Coronary artery (tissue), 2 donors: ENCODE measurements around the gene COL5A2.
A peak's percentile ranks its signal among the peaks of the same experiment; 100 is the strongest.

Experiments
- DNase-seq: peaks from one replicate; pipeline ENCODE4 v3.0.0-alpha.2; 2017; ENCODE audit warnings: low spot score
- H3K27ac ChIP-seq, 2 donors: fragments of 200-600 bp; sonication (generic); one replicate each; pipeline ENCODE4 v1.5.1; 2016 to 2019
- H3K4me3 ChIP-seq: fragments of 200-600 bp; sonication (generic); 2 replicates; pipeline ENCODE4 v1.5.1; 2016; ENCODE audit warnings: mild to moderate bottlenecking, moderate library complexity
- CTCF ChIP-seq: fragments of 200-600 bp; sonication (generic); IDR thresholded peaks from one replicate; pipeline ENCODE4 v1.5.1; 2019; ENCODE audit warnings: antibody characterized with exemption

Gene COL5A2

GRCh38 chr2:188983427-188984064 lies 196.0 kb downstream of the COL5A2 start:
- Histone ChIP-seq H3K4me3 (peak overlapping the region; percentile 46), H3K27ac (peak overlapping the region; percentile 61 to 65)
- DNase-seq: no peak
- TF ChIP-seq CTCF: no peak
